IgD-negative memory B cell (primary cell): Measurements from ENCODE around the gene NIN. TPM values are rescaled to one million over a fixed set of nuclear protein-coding genes. Genes with fewer than 3 reads are reported as not detected.

Experiments
- H3K27ac Mint-ChIP-seq, 3 donors: one replicate each; pipeline ENCODE4 v1.8.0; 2020 to 2022; ENCODE audit warnings: mild to moderate bottlenecking in 3 of 3, mixed read lengths in 3 of 3, moderate library complexity in 1 of 3
- H3K27me3 Mint-ChIP-seq: one replicate; pipeline ENCODE4 v1.8.0; 2021; ENCODE audit warnings: mixed read lengths
- H3K36me3 Mint-ChIP-seq: one replicate; pipeline ENCODE4 v1.8.0; 2020; ENCODE audit warnings: mild to moderate bottlenecking, mixed read lengths
- H3K4me1 Mint-ChIP-seq, 3 donors: one replicate each; pipeline ENCODE4 v1.8.0; 2020 to 2022; ENCODE audit warnings: mixed read lengths in 3 of 3, mild to moderate bottlenecking in 1 of 3
- H3K4me3 Mint-ChIP-seq, 4 donors: one replicate each; pipeline ENCODE4 v1.8.0; 2020 to 2022; ENCODE audit warnings: mild to moderate bottlenecking in 4 of 4, mixed read lengths in 4 of 4, moderate library complexity in 3 of 4
- H3K9me3 Mint-ChIP-seq, 3 donors: one replicate each; pipeline ENCODE4 v1.8.0; 2020 to 2021; ENCODE audit warnings: mixed read lengths in 3 of 3, mild to moderate bottlenecking in 1 of 3
- polyA plus RNA-seq: library from polyadenylated mRNA; unstranded; fragments of 300-500 nt; fragmentation: Illumina TruSeq; gene quantifications from one replicate; pipeline ENCODE4 v1.2.3, GENCODE V29; 2021

NIN gene
- polyA plus RNA-seq, 1 donor from 2014 or later: 76.5 TPM

DNA sequence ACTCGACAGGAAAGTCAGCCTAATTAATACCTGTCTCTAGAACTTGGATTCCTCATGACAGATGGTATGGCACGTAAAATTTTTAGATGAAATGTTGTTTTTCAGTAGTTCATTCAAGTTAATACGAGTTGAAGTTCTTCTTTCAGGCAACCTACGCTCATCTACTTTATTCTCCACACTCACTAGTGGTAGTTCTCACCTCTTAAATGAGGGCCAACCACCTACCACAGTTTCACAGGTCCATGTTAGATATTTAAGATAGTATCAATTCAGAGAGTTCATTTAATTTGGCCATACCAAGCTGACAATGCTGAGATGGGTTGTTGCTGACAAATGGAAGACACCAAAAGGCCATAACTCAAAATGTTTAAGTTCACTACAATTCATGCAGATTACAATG, 50.6 kb downstream of the NIN start:
- peak overlapping the region in 2 of 3 donors; percentile 15 to 41 for H3K27ac Mint-ChIP-seq
- H3K9me3 Mint-ChIP-seq: no peaks in the 10 kb centered on the region
- H3K27me3 Mint-ChIP-seq: no peaks in the 10 kb centered on the region
- H3K4me3 Mint-ChIP-seq: no peak overlapping the region
- peaks cover 3% of the 10 kb centered on the region for H3K36me3 Mint-ChIP-seq
- H3K4me1 Mint-ChIP-seq: peaks cover 25 to 44% (median 42%) of the 10 kb centered on the region in 3 donors

GRCh38 chr14:50778721-50779483, 52.1 kb downstream of the NIN start:
- H3K36me3 Mint-ChIP-seq: peaks cover 6% of the 10 kb centered on the region
- peak overlapping the region; percentile 9 to 74 (median 32) for H3K27ac Mint-ChIP-seq
- peaks cover 20 to 36% (median 35%) of the 10 kb centered on the region in 3 donors for H3K4me1 Mint-ChIP-seq
- no peaks in the 10 kb centered on the region for H3K27me3 Mint-ChIP-seq
- peak overlapping the region in 2 of 4 donors; percentile 14 to 41 for H3K4me3 Mint-ChIP-seq
- H3K9me3 Mint-ChIP-seq: no peaks in the 10 kb centered on the region

GRCh38 chr14:50776522-50776921, 54.4 kb downstream of the NIN start:
- Mint-ChIP-seq H3K27ac (no peak overlapping the region), H3K9me3 (no peaks in the 10 kb centered on the region), H3K4me1 (peaks cover 19 to 39% (median 33%) of the 10 kb centered on the region in 3 donors), H3K4me3 (no peak overlapping the region), H3K27me3 (no peaks in the 10 kb centered on the region), H3K36me3 (peaks cover 6% of the 10 kb centered on the region)

- Mint-ChIP-seq H3K9me3 (no peaks in the 10 kb centered on the region), H3K4me3 (no peak overlapping the region), H3K27ac (no peak overlapping the region), H3K4me1 (peaks cover 19 to 29% (median 24%) of the 10 kb centered on the region in 3 donors), H3K36me3 (peaks cover 6% of the 10 kb centered on the region), H3K27me3 (no peaks in the 10 kb centered on the region)
Measured at GRCh38 chr14:50775357-50775756, 55.6 kb downstream of the NIN start.

DNA sequence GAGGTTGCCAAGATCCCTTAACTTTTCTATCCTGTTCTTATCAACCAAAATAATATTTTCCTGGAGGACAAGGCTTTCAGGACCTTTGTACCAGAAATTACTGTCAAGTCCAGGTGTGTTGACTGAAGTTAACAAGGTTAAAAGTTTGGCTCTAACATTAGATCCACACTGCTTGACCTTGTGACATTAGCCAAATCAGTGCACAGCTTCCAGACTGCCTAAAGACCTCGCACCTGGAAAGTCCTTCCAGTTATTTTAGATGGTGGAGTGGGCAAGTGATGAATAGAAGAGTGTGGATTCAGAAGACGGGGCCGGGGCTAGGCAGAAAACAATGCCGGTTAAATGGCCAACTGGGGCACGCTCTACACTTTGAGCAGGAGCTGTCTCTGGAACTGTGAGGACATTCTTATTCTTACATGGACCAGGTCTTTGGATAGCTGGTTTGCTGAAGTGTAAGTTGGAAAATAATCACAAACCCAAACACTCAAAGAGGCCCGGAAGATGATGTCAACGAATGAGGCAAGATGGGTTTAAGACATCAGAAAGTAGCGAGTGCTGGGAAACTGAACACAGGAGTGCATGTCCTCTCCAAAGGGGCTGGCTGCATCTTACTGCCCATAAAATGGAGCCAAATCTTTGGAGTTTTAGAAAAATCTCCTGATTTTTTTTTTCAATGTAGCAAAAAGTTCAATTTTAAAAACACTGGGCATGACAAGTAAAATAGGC, 56.3 kb downstream of the NIN start:
- Mint-ChIP-seq H3K27me3 (no peaks in the 10 kb centered on the region), H3K9me3 (no peaks in the 10 kb centered on the region), H3K4me3 (no peak overlapping the region), H3K27ac (no peak overlapping the region), H3K4me1 (peaks cover 19 to 24% (median 23%) of the 10 kb centered on the region in 3 donors), H3K36me3 (peaks cover 6% of the 10 kb centered on the region)

DNA sequence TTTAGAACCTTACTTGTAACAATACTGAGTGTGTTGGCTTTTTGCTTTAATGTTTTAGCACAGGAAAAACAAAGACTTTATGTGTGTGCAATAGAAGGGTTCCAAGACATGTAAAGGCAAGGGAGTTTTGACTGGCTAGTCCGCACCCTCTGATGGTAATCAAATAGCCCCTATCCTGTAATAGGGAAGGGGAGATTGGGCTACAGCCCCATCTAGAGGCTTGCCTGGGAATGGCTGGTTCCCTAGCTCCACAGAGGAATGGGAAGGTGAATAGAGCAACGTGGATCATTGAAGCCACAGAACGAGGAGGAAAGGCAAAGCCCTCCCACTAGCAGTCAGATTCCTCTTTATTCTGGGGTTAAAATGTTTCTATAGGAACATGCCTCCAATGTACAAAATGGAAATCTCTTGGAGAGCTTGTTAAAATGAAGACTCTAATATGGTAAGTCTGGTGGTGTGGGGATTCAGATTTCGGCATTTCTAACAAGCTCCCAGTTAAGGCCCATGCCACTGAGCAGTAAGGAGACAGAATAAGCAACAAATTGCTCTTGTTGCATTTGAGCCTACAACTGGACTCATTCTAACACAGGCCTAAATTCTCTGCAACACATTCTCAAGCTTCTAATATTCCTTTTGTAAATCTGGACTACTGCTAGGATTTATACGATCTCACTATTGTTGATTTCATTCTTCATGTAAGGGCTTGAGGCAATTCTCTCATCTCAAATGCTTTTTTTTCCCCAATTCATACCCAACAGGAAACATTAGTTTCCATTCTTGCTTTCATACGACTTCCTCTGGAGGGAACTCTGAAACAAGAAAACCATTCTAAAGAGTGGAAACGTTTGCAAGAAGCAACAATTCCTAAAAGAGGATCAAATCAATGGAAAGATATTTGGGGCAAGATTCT, 57.1 kb downstream of the NIN start:
- H3K27me3 Mint-ChIP-seq: no peaks in the 10 kb centered on the region
- no peaks in the 10 kb centered on the region for H3K9me3 Mint-ChIP-seq
- H3K4me1 Mint-ChIP-seq: peaks cover 15 to 20% (median 18%) of the 10 kb centered on the region in 3 donors
- H3K4me3 Mint-ChIP-seq: peak overlapping the region in 1 of 4 donors; percentile 22
- H3K27ac Mint-ChIP-seq: peak overlapping the region in 2 of 3 donors; percentile 64 to 87
- peaks cover 6% of the 10 kb centered on the region for H3K36me3 Mint-ChIP-seq

DNA sequence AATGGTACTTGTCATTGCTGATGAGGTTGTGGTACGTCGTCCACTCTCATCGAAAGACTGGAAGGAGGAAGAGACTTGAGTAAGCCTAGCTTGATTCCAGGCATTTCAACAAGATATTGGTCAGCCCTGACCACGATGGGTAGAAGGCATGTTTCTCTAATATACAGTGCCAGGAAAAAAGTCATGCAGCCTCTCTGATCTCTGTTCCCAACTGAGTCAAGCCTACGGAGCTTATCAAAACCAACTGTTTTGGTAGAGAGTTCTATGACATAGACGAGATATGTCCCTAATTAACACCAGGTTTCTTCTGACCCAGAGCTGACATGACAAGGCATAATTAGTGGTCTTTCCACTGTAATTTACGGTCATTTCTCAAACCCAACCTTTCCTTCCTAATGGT, 58.5 kb downstream of the NIN start:
- peaks cover 6% of the 10 kb centered on the region for H3K36me3 Mint-ChIP-seq
- no peaks in the 10 kb centered on the region for H3K9me3 Mint-ChIP-seq
- H3K4me3 Mint-ChIP-seq: no peak overlapping the region
- H3K27ac Mint-ChIP-seq: peak overlapping the region in 2 of 3 donors; percentile 59 to 62
- no peaks in the 10 kb centered on the region for H3K27me3 Mint-ChIP-seq
- peaks cover 7 to 11% (median 10%) of the 10 kb centered on the region in 3 donors for H3K4me1 Mint-ChIP-seq

GRCh38 chr14:50770586-50770985, 60.4 kb downstream of the NIN start:
- H3K4me3 Mint-ChIP-seq: no peak overlapping the region
- H3K4me1 Mint-ChIP-seq: peaks cover 7 to 11% (median 10%) of the 10 kb centered on the region in 3 donors
- H3K36me3 Mint-ChIP-seq: peaks cover 6% of the 10 kb centered on the region
- H3K27me3 Mint-ChIP-seq: no peaks in the 10 kb centered on the region
- peak overlapping the region in 1 of 3 donors; percentile 63 for H3K27ac Mint-ChIP-seq
- H3K9me3 Mint-ChIP-seq: no peaks in the 10 kb centered on the region

GRCh38 chr14:50769863-50770500, 61.0 kb downstream of the NIN start:
- peaks cover 7 to 11% (median 10%) of the 10 kb centered on the region in 3 donors for H3K4me1 Mint-ChIP-seq
- H3K9me3 Mint-ChIP-seq: no peaks in the 10 kb centered on the region
- H3K27ac Mint-ChIP-seq: peak overlapping the region in 1 of 3 donors; percentile 63
- peaks cover 6% of the 10 kb centered on the region for H3K36me3 Mint-ChIP-seq
- H3K27me3 Mint-ChIP-seq: no peaks in the 10 kb centered on the region
- H3K4me3 Mint-ChIP-seq: no peak overlapping the region

DNA sequence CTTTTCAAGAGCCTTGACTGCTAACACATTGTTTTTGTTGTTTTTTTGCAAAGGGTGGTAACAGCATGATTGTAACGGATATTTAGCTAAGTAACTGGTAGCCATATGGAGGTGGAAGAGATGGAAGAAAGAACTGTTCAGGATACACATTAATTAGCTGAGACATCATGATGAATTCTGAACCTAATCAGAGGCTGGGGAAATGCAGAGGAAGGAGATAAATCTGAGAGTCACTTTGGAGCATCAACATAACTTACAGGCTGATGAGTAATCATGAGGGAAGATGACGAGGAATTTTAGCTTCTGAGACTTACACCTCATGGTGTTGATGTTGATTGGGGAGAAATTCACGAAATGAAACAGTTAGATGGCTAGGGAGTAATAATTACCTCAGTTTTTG, 62.3 kb downstream of the NIN start:
- Mint-ChIP-seq H3K4me1 (peaks cover 2% of the 10 kb centered on the region in 3 donors), H3K4me3 (no peak overlapping the region), H3K27ac (peak overlapping the region in 1 of 3 donors; percentile 51), H3K36me3 (peaks cover 2% of the 10 kb centered on the region), H3K27me3 (no peaks in the 10 kb centered on the region), H3K9me3 (no peaks in the 10 kb centered on the region)

- H3K27me3 Mint-ChIP-seq: no peaks in the 10 kb centered on the region
- no peaks in the 10 kb centered on the region for H3K36me3 Mint-ChIP-seq
- H3K4me3 Mint-ChIP-seq: no peak overlapping the region
- H3K4me1 Mint-ChIP-seq: no peaks in the 10 kb centered on the region
- no peaks in the 10 kb centered on the region for H3K9me3 Mint-ChIP-seq
- no peak overlapping the region for H3K27ac Mint-ChIP-seq
Measured at GRCh38 chr14:50766338-50766886, 64.5 kb downstream of the NIN start.

GRCh38 chr14:50763382-50764007, 67.5 kb downstream of the NIN start:
- no peaks in the 10 kb centered on the region for H3K27me3 Mint-ChIP-seq
- H3K27ac Mint-ChIP-seq: peak overlapping the region in 2 of 3 donors; percentile 74 to 77
- H3K36me3 Mint-ChIP-seq: peaks cover 3% of the 10 kb centered on the region

DNA sequence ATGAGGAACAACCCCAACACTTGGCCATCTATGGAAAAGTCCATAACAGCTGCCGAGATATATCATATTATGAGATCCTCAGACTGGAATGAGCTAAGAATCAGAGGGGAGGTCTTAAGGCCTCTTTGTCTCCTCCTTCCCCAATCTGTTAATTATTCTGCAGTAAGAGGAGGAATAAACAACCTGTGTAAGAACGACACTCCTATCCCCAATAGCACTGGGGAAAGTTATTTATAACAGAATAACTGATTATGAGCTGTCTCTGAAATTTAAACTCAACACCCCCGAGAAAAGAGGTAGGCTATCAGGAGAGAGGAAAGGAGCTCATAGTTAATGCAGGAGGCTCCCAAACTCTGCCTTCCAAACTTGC, 68.0 kb downstream of the NIN start:
- Mint-ChIP-seq H3K4me3 (no peak overlapping the region), H3K9me3 (no peaks in the 10 kb centered on the region), H3K36me3 (peaks cover 3% of the 10 kb centered on the region), H3K27me3 (no peaks in the 10 kb centered on the region), H3K4me1 (peaks cover 0 to 4% (median 0%) of the 10 kb centered on the region in 3 donors), H3K27ac (peak overlapping the region in 2 of 3 donors; percentile 74 to 77)

More at GRCh38 chr14:50763382-50764007, 67.5 kb downstream of the NIN start:
- no peak overlapping the region for H3K4me3 Mint-ChIP-seq
- peaks cover 0 to 4% (median 0%) of the 10 kb centered on the region in 3 donors for H3K4me1 Mint-ChIP-seq
- no peaks in the 10 kb centered on the region for H3K9me3 Mint-ChIP-seq
